Psoas muscle (tissue), 8 donors: ENCODE measurements around the gene PEX16. TPM values are rescaled to one million over a fixed set of nuclear protein-coding genes. Genes with fewer than 3 reads are reported as not detected.

Source experiments
- ATAC-seq, 4 donors: fragments of 200-7000 bp; cut with Tn5 transposase; one replicate each; pipeline ENCODE4 v1.9.1; 2020; ENCODE audit warnings: moderate library complexity in 3 of 4, mild to moderate bottlenecking in 2 of 4
- DNase-seq, 2 donors: peaks; one replicate each; pipeline ENCODE4 v3.0.0-alpha.2; 2020
- H3K27ac ChIP-seq: fragments of 200-600 bp; one replicate; pipeline ENCODE4 v1.8.0; 2022
- H3K27me3 ChIP-seq, 3 donors: fragments of 200-600 bp in 1 of 3; one replicate each; pipeline versions ENCODE4 v1.6.1 to v1.8.0; 2013 to 2022; ENCODE audit warnings: low read length in 2 of 3, mild to moderate bottlenecking in 2 of 3, moderate library complexity in 1 of 3; ENCODE audit not compliant: insufficient read depth in 3 of 3
- H3K36me3 ChIP-seq, 2 donors: fragments of 200-600 bp in 1 of 2; one replicate each; pipeline versions ENCODE4 v1.6.1 to v1.8.0; 2013 to 2022; ENCODE audit warnings: low read depth in 1 of 2, mild to moderate bottlenecking in 1 of 2, moderate library complexity in 1 of 2; ENCODE audit not compliant: insufficient read depth in 1 of 2
- H3K4me1 ChIP-seq: fragments of 200-600 bp; one replicate; pipeline ENCODE4 v1.8.0; 2022
- H3K4me3 ChIP-seq: fragments of 200-600 bp; one replicate; pipeline ENCODE4 v1.8.0; 2022; ENCODE audit warnings: mild to moderate bottlenecking
- H3K9me3 ChIP-seq: fragments of 200-600 bp; one replicate; pipeline ENCODE4 v1.8.0; 2022
- CTCF ChIP-seq: fragments of 200-600 bp; IDR thresholded peaks from one replicate; pipeline ENCODE4 v1.8.0; 2022; ENCODE audit warnings: antibody characterized with exemption
- WGBS, 3 donors: extraction: QIAGEN DNeasy Blood & Tissue Kit; methylation state at CpG; one replicate each; pipeline versions ENCODE4 v1.1.6 to v1.1.7; 2013; 5-methylcytosine and 5-hydroxymethylcytosine counted together
- intact Hi-C, 2 donors: fragments of 100-400 bp; cut with DNase I; formaldehyde crosslinking; loops; one replicate each; pipeline versions ENCODE4 v1.11.0 to v1.14.2; 2022
- polyA plus RNA-seq, 3 donors: library from polyadenylated mRNA; stranded (reverse); fragments of 200-250 nt; gene quantifications; one replicate each; pipeline ENCODE4 v1.2.3, GENCODE V29; 2013
- total RNA-seq, 4 donors: library from RNA; stranded (reverse); fragmentation: NEBNext Ultra II Directional in 2 of 4; extraction: Animal tissue kit (Norgen Biotek cat#: 25700) in 2 of 4; gene quantifications; one replicate each; pipeline versions ENCODE4 v1.2.1 to v1.2.4, GENCODE V29; 2021 to 2023
- donor health status: healthy with polysubstance abuse.
- donor health status: DM: no; HTN: no; CAD: no; lungs with moderate emphysema.
- donor health status: Bipolar disorder and iron deficiency.
- donor health status: healthy.
- donor health status: DM: yes; HTN: yes; CAD: no.
- donor health status: DM: no; HTN: no; CAD: no.
- donor health status: DM: no; HTN: no; CAD: no.
- donor health status: DM: yes; HTN: yes; CAD: no.

The PEX16 gene
- total and polyA plus RNA-seq, 7 donors = 12.1 to 23.5 (median 19.7) TPM

- 82 to 85% (median 84%) methylated on average over 13 of the region's 13 CpGs for WGBS, 3 donors
- no peaks in the 10 kb centered on the region for H3K9me3 ChIP-seq
- H3K36me3 ChIP-seq = peaks cover 3 to 58% of the 10 kb centered on the region in 2 donors
- TF ChIP-seq CTCF = no peak
- no peak overlapping the region for H3K27ac ChIP-seq
- ATAC-seq = no peak
- H3K27me3 ChIP-seq = no peaks in the 10 kb centered on the region
- no peak for DNase-seq
- intact Hi-C loops = loop anchor here (5.0 to 10.0 kb wide), 2 partner anchors 43 to 51 kb away; no protein-coding TSS in a partner anchor
- peaks cover 14% of the 10 kb centered on the region for H3K4me1 ChIP-seq
- no peak overlapping the region for H3K4me3 ChIP-seq
These were observed 2.2 kb downstream of the PEX16 start for GRCh38 chr11:45915446-45915845.

GRCh38 chr11:45913942-45914635 lies 3.6 kb downstream of the PEX16 start:
- ATAC-seq (no peak), DNase-seq (no peak)
- no peaks in the 10 kb centered on the region for H3K9me3 ChIP-seq
- no peak overlapping the region for H3K4me3 ChIP-seq
- H3K4me1 ChIP-seq = peaks cover 14% of the 10 kb centered on the region
- no peak overlapping the region for H3K27ac ChIP-seq
- H3K27me3 ChIP-seq = no peaks in the 10 kb centered on the region
- H3K36me3 ChIP-seq = peaks cover 3 to 72% of the 10 kb centered on the region in 2 donors
- TF ChIP-seq CTCF = no peak
- intact Hi-C loops = loop anchor here in 1 of 2 donors (10.0 kb wide), 1 partner anchor 49 kb away; no protein-coding TSS in a partner anchor
- WGBS, 3 donors = 85 to 93% (median 86%) methylated on average over 20 to 22 of the region's 22 CpGs

GRCh38 chr11:45913514-45913913 lies 4.2 kb downstream of the PEX16 start:
- ATAC-seq (no peak), DNase-seq (no peak)
- 93 to 94% (median 94%) methylated on average over 19 of the region's 19 CpGs for WGBS, 3 donors
- H3K4me1 ChIP-seq = peaks cover 14% of the 10 kb centered on the region
- no peak for TF ChIP-seq CTCF
- intact Hi-C loops = loop anchor here in 1 of 2 donors (10.0 kb wide), 1 partner anchor 49 kb away; no protein-coding TSS in a partner anchor
- H3K36me3 ChIP-seq = peaks cover 3 to 72% of the 10 kb centered on the region in 2 donors
- H3K4me3 ChIP-seq = no peak overlapping the region
- H3K27me3 ChIP-seq = no peaks in the 10 kb centered on the region
- H3K9me3 ChIP-seq = no peaks in the 10 kb centered on the region
- H3K27ac ChIP-seq = no peak overlapping the region

GRCh38 chr11:45910623-45911022 lies 7.1 kb downstream of the PEX16 start:
- H3K4me1 ChIP-seq = no peaks in the 10 kb centered on the region
- ATAC-seq = no peak
- WGBS, 3 donors = 72 to 79% (median 74%) methylated on average over 9 of the region's 9 CpGs
- H3K4me3 ChIP-seq = no peak overlapping the region
- no peak overlapping the region for H3K27ac ChIP-seq
- no peaks in the 10 kb centered on the region for H3K27me3 ChIP-seq
- intact Hi-C loops = loop anchor here in 1 of 2 donors (10.0 kb wide), 1 partner anchor 46 kb away; no protein-coding TSS in a partner anchor
- no peak for TF ChIP-seq CTCF
- peaks cover 3 to 66% of the 10 kb centered on the region in 2 donors for H3K36me3 ChIP-seq
- no peaks in the 10 kb centered on the region for H3K9me3 ChIP-seq
- no peak for DNase-seq
